ENCODE measurements around the gene ELAVL1.

DNA sequence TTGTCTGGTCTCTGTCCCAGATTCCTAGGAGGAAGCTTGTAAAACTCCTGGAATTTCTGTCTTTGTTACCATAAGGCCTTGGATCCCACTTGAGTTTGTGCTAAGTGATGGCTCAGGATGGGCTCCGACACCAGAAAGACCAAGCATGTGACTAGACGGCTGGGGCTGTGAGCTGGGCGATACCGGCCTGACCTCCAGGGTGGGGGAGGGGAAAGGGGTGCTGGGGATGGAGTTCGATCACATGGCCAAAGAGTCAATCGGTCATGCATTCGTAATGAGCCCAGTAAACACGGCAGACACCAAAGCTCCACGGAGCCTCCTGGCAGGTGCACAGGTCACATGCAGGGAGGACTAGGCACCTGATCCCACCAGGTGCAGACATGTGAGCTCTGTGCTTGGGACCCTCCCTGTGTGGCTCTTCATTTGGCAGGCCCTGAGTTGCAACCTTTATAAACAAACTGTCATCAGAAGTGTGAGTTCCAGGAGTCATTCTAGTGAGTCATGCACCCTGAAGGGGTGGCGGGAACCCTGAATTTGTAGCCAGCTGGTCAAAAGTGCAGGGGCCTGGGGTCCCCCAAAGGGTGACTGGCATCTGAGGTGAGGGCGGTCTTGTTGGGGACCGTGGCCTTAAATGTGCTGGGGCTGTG is 27.1 kb downstream of the ELAVL1 start:
- TF ChIP-seq, protein P1, sequence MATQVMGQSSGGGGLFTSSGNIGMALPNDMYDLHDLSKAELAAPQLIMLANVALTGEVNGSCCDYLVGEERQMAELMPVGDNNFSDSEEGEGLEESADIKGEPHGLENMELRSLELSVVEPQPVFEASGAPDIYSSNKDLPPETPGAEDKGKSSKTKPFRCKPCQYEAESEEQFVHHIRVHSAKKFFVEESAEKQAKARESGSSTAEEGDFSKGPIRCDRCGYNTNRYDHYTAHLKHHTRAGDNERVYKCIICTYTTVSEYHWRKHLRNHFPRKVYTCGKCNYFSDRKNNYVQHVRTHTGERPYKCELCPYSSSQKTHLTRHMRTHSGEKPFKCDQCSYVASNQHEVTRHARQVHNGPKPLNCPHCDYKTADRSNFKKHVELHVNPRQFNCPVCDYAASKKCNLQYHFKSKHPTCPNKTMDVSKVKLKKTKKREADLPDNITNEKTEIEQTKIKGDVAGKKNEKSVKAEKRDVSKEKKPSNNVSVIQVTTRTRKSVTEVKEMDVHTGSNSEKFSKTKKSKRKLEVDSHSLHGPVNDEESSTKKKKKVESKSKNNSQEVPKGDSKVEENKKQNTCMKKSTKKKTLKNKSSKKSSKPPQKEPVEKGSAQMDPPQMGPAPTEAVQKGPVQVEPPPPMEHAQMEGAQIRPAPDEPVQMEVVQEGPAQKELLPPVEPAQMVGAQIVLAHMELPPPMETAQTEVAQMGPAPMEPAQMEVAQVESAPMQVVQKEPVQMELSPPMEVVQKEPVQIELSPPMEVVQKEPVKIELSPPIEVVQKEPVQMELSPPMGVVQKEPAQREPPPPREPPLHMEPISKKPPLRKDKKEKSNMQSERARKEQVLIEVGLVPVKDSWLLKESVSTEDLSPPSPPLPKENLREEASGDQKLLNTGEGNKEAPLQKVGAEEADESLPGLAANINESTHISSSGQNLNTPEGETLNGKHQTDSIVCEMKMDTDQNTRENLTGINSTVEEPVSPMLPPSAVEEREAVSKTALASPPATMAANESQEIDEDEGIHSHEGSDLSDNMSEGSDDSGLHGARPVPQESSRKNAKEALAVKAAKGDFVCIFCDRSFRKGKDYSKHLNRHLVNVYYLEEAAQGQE (IDR thresholded peaks at IDR 0.05; ENCODE audit: unreplicated experiment) = no peak
- TF ChIP-seq, protein P2, sequence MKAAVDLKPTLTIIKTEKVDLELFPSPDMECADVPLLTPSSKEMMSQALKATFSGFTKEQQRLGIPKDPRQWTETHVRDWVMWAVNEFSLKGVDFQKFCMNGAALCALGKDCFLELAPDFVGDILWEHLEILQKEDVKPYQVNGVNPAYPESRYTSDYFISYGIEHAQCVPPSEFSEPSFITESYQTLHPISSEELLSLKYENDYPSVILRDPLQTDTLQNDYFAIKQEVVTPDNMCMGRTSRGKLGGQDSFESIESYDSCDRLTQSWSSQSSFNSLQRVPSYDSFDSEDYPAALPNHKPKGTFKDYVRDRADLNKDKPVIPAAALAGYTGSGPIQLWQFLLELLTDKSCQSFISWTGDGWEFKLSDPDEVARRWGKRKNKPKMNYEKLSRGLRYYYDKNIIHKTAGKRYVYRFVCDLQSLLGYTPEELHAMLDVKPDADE (IDR thresholded peaks at IDR 0.05) = no peak
- TF ChIP-seq, protein P3, sequence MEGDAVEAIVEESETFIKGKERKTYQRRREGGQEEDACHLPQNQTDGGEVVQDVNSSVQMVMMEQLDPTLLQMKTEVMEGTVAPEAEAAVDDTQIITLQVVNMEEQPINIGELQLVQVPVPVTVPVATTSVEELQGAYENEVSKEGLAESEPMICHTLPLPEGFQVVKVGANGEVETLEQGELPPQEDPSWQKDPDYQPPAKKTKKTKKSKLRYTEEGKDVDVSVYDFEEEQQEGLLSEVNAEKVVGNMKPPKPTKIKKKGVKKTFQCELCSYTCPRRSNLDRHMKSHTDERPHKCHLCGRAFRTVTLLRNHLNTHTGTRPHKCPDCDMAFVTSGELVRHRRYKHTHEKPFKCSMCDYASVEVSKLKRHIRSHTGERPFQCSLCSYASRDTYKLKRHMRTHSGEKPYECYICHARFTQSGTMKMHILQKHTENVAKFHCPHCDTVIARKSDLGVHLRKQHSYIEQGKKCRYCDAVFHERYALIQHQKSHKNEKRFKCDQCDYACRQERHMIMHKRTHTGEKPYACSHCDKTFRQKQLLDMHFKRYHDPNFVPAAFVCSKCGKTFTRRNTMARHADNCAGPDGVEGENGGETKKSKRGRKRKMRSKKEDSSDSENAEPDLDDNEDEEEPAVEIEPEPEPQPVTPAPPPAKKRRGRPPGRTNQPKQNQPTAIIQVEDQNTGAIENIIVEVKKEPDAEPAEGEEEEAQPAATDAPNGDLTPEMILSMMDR (conservative IDR thresholded peaks at IDR 0.05; ENCODE audit: low read depth in 2 of 2) = no peak
- TF ChIP-seq EZH2phosphoT487 (IDR thresholded peaks at IDR 0.05; ENCODE audit: unreplicated experiment) (no peak), ZNF331 (CRISPR knock-in tag; IDR thresholded peaks at IDR 0.05; ENCODE audit: low read depth) (no peak), CREB1 (CRISPR knock-in tag; IDR thresholded peaks at IDR 0.05; ENCODE audit: low read depth) (no peak), ZNF114 (CRISPR knock-in tag; IDR thresholded peaks at IDR 0.05) (no peak), POLR2AphosphoS5 (IDR thresholded peaks at IDR 0.05; ENCODE audit: low read depth) (no peak), EZH2 (IDR thresholded peaks at IDR 0.05; ENCODE audit: low read depth, unreplicated experiment) (no peak), JUNB (IDR thresholded peaks at IDR 0.05; ENCODE audit: unreplicated experiment) (no peak), STAT1 (IDR thresholded peaks at IDR 0.05; ENCODE audit: unreplicated experiment) (no peak), NANOG (IDR thresholded peaks at IDR 0.05; ENCODE audit: borderline replicate concordance) (no peak)
